OCI-M1 (cell line): ENCODE measurements around the gene TAOK3.

Experiments
- DNase-seq: peaks from one replicate; lab custom pipeline; 2025; lab: John Stamatoyannopoulos, UW

Gene TAOK3

DNA sequence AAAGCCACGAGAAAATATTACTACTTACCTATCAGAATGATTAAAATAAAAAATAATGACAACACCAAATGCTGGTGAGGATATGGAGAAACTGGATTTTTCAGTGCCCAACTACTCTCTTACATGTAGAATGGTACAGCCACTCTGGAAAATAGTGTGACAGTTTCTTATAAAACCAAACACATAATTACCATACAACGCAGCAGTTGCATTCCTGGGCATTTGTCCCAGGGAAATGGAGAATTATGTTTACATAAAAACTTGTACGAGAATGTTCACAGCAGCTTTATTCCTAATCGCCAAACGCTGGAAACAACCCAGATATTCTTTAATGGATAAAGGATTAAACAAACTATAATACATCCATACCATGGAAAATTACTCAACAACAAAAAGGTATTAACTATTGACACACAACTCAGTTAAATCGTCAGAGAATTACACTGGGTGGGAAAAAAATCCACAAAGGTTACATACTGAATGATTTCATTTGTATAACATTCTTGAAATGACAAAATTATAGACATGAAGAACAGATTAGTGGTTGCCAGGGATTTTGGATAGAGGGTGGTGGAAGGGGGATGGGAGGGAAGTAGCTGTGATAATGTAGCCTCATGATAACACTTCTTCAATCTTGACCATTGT is 35.4 kb downstream of the TAOK3 start:
- peak; percentile 22 for DNase-seq

DNA sequence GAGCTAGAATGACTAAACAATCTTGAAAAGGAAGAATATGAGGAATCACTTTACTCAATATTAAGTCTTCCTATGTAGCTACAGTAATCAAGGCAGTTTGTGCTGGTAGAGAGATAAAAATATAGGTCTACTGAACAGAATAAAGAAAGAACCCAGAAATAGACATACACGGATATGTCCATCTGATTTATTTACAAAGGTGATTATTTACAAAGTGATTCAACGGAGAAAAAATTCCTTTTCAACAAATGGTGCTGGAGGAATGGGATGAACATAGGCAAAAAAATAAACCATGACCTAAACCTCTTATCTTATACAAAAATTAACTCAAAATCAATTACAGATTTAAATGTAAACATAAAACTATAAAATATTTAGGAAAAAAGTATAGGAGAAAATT is 36.6 kb downstream of the TAOK3 start:
- no peak for DNase-seq

DNA sequence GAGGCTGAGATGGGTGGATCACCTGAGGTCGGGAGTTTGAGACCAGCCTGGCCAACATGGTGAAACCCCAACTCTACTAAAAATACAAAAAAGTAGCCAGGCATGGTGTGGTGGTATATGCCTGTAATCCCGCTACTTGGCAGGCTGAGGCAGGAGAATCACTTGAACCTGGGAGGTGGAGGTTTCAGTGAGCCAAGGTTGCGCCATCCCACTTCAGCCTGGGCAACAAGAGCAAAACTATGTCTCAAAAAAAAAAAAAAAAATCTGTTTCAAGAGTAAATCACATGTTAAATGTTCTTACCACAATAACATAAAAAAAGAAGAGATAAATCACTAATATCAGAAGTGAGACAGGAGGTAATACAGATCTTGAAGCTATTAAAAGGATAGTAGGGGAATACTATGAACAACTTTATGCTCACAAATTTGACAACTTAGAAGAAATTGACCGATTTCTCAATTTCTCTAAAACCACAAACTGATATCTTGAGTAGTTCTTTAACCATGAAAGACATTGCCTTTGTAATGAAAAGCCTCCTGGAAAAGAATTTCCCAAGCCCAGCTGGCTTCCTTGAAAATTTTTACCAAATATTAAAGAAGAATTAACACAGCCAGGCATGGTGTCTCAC is 37.7 kb downstream of the TAOK3 start:
- DNase-seq = peak; percentile 27

DNA sequence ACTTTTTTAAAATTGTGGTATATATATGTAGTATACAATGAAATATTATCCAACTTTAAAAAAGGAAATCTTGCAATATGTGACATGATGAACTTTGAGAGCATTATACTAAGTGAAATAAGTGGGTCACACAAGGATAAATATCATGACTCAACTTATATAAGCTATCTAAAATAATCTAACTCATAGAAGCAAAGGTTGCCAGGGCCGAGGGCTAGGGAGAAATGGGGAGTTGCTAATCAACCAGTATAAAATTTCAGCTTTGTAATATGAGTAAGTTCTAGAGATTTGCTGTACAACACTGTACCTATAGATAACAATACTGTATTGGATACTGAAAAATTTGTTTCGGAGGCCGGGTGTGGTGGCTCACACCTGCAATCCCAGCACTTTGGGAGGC is 38.5 kb downstream of the TAOK3 start:
- DNase-seq = no peak

DNA sequence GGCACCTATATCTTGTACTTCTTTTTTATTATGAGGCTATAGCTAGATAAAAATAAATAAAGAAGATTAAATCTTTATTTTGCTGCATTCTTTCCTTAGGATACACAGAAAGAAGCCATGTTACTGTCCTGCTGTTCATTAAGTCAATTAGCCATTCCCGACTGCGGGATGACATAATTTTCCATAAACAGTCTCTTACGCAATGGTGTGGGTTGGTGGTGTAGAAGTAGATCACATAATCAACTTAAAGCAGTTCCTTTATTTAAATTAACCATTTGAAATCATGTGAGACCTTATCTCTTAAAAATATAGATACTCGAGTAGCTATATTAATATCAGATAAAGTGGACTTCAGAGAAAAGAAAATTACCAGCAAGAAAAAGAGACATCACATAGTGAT is 40.2 kb downstream of the TAOK3 start:
- DNase-seq = peak; percentile 74

DNA sequence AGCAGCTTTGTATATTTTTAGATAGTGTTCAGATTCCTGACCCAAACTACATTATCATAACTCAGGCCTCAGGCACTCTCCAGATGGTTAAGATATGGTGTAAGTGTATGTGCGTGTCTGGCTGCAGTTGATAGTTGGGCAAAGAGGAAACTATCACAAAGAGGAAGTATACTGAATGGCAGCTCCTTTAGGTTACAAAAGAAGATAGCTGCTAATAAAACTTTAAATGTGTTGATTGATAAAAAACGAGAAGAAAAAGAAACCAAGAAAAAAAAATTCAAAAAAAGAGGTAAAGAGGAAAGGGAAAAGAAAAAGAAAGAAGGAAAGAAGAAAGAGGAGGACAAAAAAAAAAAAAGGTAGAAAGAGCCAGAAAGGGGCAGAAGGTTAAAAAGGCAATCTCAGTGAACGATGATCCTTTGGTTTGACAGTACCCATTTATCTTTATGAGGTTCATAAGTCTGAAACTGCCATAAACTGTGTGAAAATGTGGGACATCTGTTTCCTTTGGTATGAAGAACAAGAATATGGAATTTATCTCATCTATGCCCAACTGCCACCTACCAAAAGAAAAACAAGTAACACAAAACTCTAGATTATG is 42.2 kb downstream of the TAOK3 start:
- DNase-seq = peak; percentile 95

DNA sequence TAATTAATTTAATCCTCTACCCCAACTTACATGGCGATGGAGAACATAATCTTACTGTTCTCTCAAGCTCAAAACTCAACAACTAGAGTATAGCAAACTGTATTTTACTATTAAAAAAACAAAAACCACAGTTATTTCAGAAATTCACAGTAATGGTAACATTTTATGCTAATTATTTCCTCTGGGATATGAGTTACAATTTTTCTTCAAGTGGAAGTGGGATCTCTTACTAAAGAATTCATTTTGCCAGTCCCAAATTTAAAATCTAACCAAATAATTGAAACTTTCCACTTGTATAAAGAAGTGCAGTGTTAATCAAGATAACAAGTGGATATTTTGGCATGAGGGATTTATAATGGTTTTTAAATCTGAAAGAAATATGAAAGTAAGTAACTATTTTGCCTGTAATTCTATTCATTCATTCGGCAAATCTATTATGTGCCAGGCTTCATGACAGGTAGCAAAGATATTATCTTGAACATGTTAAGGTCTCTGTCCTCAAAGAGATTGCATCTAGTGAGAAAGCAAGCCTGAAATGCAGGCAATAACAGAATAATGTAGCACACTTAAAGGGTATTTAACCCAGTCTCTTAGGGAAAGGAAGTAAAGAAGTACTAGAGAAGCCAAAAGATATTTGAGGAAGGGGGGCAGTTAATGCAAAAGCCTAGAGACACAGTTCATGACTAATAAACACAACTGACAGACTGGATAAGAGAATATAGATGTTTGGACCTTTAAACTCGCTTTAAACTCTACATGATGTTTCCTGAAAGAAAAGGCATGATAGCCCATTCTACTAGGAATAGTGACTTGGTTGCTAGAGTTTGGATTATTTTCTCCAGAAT is 44.0 kb downstream of the TAOK3 start:
- no peak for DNase-seq

DNA sequence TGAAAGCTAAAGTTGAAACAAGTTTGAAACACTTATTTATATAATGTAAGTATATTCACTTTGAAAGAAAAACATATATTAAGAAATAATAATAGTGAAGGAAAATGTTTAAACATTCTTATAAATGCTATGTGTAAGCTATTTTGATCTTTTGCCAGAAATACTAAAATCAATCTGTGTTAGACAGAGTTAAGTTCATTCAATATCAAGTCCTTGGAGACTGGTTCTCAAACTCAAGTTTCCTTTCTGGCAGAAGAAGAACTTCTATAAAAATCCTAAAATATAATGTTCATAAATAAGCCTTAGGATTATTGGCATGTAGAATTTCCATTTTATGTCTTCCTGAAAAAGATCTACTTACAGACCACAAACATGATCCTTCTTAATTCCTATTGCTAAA is 45.3 kb downstream of the TAOK3 start:
- DNase-seq = no peak

DNA sequence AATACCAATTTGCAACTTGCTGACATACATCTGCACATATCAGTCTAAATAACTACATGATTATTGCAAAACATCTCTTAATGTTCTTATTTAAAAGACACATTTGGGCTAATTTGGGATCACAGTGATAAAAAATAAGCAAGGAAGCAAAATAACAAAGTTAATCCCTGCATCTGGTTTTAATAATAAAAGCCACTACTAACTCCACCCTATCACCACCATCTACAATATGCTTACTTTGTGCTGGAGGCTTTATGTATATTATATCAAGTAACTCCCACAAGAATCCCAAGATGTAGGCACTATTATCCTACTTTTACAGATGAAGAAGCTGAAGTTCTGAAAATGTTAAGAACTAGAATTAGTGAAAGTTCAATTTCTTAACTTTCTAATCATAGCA is 45.7 kb downstream of the TAOK3 start:
- DNase-seq = no peak

DNA sequence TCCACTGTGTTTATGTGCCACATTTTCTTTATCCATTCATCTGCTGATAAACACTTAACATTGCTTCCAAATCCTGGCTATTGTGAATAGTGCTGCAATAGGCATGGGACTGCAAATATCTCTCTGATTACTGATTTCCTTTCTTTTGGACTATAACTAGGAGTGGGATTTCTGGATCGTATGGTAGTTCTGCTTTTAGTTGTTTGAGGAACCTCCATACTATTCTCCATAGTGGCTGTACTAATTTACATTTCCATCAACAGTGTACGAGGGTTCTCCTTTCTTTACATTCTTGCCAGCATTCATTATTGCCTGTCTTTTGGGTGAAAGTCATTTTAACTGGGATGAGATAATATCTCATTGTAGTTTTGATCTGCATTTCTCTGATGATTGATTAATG is 47.6 kb downstream of the TAOK3 start:
- DNase-seq = no peak

DNA sequence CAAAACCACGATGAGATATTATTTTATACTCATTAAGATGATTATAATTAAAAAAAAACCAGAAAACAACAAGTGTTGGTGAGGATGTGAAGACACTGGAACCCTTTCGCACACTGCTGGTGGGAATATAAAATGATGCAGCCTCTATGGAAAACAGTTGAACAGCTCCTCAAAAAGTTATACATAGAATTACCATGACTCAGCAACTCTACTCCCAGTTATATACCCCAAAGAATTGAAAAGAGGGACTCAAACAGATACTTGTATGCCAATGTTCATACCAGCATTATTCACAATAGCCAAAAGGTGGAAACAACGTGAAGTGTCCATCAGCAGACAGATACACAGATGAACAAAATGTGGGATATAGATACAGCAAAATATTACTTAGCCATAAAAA is 53.1 kb downstream of the TAOK3 start:
- DNase-seq = no peak

DNA sequence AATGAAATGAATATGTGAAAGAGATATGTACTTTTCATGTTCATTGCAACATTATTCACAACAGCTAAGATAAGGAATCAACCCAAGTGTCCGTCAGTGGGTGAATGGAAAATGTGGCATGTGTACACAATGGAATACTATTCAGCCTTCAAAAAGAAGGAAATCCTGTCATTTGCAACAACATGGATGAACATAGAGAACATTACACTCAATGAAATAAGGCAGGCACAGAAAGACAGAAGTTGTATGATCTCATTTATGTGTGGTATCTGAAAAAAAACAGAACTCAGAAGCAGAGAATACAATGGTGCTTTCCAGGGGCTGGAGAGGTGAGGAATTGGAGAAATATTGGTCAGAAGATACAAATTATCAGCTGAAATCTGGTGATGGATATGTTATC is 54.0 kb downstream of the TAOK3 start:
- DNase-seq = no peak

DNA sequence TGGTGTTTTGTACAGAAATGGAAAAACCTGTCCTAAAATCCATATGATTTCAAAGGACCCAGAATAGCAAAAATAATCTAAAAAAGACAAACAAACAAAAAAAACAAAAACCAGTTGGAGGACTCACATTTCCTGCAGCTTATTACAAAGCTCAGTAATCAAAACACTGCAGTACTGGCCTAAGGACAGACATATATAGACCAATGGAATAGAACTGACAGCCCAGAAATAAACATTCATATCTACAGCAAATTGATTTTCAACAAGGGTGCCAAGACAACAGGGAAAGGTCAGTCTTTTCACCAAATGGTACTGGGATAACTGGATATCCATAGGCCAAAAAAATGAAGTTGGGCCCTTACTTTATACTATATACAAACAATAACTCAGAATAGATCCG is 55.0 kb downstream of the TAOK3 start:
- no peak for DNase-seq

DNA sequence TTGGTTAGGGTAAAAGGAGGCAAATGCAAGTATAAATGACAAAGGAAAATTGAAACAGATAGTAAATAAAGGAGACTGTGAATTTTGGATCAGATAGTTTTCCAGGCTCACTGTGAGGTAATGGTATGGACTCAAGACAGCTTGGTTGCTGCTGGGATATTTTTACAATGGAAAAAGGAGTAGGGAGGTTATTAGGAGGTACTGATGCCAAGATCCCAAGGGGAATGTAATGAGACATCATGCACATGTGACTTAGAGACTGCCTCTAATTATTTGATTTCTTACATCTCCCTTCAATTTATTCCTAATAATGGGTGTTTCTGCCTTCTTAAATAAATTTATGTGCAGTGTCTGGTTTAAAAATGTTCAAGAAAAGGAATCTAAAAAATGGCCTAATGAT is 56.9 kb downstream of the TAOK3 start:
- no peak for DNase-seq

DNA sequence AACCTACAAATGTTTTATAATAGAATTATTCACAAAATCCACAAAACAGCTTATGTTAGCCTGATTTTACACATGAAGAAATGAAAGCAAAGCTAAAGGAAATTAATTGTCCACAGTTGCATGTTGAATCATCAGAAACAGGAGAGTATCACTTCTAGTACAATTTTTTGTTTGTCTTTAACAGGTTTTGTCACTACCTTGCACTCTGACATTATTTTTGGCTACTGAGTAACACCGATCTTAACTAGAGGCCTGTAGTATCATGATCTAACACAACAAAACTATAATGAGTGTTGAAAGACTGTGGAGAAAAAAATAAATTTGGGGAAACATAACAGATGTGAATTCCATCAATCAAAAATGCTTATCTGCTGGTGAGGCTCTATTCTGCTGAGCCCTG is 60.1 kb downstream of the TAOK3 start:
- no peak for DNase-seq

DNA sequence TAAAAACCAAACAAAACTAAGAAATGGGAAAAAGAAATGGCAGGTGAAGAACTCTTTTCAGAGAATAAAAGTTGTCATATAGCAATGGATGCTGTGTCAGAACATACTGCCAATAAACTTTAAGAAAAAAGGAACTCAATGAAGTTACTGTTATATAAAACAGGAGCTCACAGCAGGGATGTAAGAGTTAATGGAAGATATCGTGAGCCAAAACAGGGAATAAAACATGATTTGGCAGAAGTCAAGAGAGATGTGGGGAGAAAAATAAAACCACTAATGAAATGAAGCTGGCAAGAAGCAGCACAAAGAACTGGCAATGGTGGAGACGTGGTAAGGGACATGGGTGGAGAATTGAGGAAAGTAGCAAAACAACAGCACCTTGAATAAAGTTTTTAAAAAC is 61.0 kb downstream of the TAOK3 start:
- no peak for DNase-seq

DNA sequence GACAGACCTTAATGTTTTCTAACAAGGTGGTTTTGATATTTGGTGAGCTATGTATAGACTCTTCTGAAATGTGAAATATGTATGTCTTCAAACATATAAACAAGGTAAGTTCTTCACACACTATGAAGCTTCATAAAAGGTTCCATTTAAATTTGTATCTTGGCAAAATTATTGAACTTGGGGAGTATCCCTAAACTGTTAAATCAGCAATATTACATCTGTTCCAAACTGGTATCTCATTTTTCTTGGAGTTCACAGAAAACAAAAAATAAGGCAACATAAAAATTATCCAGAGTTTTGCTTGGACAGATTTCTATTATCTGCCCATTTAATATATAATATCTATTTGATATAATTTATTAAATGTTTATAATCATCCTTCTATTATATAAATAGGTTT is 62.4 kb downstream of the TAOK3 start:
- no peak for DNase-seq

DNA sequence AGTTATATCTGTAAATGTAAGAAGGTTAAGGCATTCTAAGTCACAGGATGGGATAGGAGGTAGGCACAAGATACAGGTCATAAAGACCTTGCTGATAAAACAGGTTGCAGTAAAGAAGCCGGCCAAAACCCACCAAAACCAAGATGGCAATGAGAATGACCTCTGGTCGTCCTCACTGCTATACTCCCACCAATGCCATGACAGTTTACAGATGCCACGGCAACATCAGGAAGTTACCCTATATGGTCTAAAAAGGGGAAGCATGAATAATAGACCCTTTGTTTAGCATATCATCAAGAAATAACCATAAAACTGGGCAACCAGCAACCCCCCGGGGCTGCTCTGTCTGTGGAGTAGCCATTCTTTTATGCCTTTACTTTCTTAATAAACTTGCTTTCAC is 64.7 kb downstream of the TAOK3 start:
- DNase-seq = peak; percentile 84

DNA sequence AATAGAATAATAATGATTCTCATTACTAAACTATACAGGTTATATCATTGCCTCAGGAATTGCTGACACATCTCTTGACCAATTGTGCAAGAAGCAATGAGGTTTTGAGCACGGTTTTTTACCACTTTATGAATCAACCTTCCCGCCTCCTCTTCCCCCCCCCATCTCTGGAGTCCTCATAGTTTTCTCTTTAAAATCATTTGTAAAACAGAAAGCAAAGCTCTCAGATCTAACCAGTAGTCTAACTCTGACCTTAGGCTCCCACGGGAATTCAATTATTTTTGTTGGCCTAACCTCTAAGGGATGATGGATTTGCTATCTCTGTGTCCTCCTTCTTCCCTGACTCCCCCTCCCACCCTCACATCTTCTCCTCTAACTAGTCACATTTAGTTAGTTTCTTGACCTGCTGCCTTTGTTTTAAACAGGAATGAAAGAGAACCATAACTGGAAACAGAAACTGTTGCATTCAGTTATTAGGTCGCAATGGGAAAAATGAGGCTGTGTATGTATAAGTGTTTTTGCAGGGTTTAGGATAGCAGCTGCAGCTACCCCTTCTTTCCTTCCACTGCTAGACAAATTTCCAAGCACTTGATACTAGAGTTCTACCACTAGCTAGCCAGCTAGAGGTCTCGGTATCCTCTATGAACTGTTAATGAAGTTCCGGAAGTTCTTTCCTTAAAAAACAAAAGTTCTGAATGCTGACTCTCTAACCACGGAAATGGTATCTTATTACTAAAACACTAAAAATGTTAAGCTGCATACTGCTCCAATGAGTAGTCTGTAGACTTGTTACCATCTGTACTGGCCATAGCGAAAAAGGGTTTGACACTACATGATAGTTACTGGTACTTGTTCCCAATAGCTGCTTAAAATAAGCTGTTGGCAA is 65.4 kb downstream of the TAOK3 start:
- peak; percentile 74 for DNase-seq

DNA sequence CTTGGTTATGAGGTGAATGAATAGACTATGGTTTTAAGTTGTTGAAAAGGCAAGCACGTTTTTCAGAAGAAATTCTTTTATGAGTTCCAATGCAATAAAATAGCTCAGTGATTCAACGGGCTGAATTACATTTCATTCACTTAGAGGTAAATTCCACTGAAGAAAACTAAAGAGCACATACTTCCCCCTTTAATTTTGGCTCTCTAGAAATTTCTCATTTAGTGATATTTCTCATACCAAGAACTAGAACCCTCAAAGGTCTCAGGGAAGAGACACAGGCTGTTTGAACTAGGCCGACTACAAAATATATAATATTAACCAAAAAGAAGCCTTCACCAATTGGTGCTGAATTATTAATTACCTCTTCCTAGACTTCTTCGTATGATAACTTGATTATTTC is 68.6 kb downstream of the TAOK3 start:
- no peak for DNase-seq

DNA sequence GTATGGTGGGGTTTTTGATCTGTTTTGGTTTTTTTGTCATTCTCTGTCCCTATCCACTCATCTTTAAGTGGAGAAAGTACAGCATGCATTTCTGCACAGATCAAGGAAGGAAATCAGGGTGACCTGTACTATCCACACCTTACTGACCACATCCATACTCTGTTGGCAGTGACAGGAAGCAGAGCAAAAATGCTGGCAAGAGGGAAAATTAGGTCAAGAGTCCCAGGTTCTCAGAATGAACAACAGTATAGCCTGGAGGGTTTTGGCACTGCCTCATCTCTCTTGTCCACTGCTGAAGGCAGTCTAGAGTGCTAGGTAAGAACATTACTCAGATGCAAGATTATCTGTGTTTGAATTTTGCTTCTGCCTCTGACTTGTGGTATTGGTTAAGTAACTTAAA is 70.7 kb downstream of the TAOK3 start:
- DNase-seq = no peak
